GM18511 (cell line): ENCODE measurements around the gene TXNRD1.

Experiments used
- ATAC-seq: cut with Tn5 transposase; IDR thresholded peaks from one replicate; pipeline ENCODE4 v1.9.1; 2021; ENCODE audit warnings: mild to moderate bottlenecking, moderate library complexity; ENCODE audit not compliant: unreplicated experiment

TXNRD1 gene

GRCh38 chr12:104345234-104346066 lies 129.9 kb downstream of the TXNRD1 start:
- ATAC-seq: no peak

- no peak for ATAC-seq
These were observed 131.9 kb downstream of the TXNRD1 start for GRCh38 chr12:104347374-104348075.

GRCh38 chr12:104348283-104348993 lies 132.9 kb downstream of the TXNRD1 start:
- ATAC-seq: no peak

- ATAC-seq: no peak
These were observed 133.5 kb downstream of the TXNRD1 start for GRCh38 chr12:104348994-104349494.

- ATAC-seq: no peak
These were observed 134.9 kb downstream of the TXNRD1 start for GRCh38 chr12:104350211-104351056.

- no peak for ATAC-seq
These were observed 135.7 kb downstream of the TXNRD1 start for GRCh38 chr12:104351057-104351983.

- no peak for ATAC-seq
These were observed 136.6 kb downstream of the TXNRD1 start for GRCh38 chr12:104352106-104352713.

- peak; percentile 58 for ATAC-seq
These were observed 137.7 kb downstream of the TXNRD1 start for GRCh38 chr12:104353012-104353981.

- ATAC-seq: no peak
These were observed 138.7 kb downstream of the TXNRD1 start for GRCh38 chr12:104354167-104354867.

- no peak for ATAC-seq
These were observed 139.4 kb downstream of the TXNRD1 start for GRCh38 chr12:104354868-104355570.

- no peak for ATAC-seq
These were observed 140.1 kb downstream of the TXNRD1 start for GRCh38 chr12:104355630-104356029.

- ATAC-seq: no peak
These were observed 140.9 kb downstream of the TXNRD1 start for GRCh38 chr12:104356231-104357115.

- no peak for ATAC-seq
These were observed 141.9 kb downstream of the TXNRD1 start for GRCh38 chr12:104357421-104357952.

GRCh38 chr12:104358353-104359003 lies 142.9 kb downstream of the TXNRD1 start:
- peak; percentile 75 for ATAC-seq

- no peak for ATAC-seq
These were observed 143.6 kb downstream of the TXNRD1 start for GRCh38 chr12:104359216-104359615.
